Smooth muscle cell of the coronary artery (primary cell): ENCODE measurements around the gene ADGRE2. TPM values are rescaled to one million over a fixed set of nuclear protein-coding genes. Genes with fewer than 3 reads are reported as not detected.

Source experiments
- total RNA-seq: library from RNA; depleted of rRNA; stranded (reverse); fragments of >200 nt; gene quantifications from 2 replicates; pipeline ENCODE4 v1.2.3, GENCODE V29; 2014; ENCODE audit warnings: low replicate concordance

Gene ADGRE2
- under 0.01 and 0.35 TPM in 2 replicates for total RNA-seq

GRCh38 chr19:14778110-14778845 is at the start of gene ADGRE2:
TSS of gene ADGRE2 (minus strand) at chr19:14778560. CDS start at chr19:14776756, 1,804 bp downstream.

GRCh38 chr19:14689598-14690503 is 88.5 kb downstream of the ADGRE2 start, which contains the start of gene ZNF333:
TSS of gene ZNF333 (plus strand) at chr19:14690048. CDS start at chr19:14693492, 3,444 bp downstream.

Other genes starting within 250 kb of the ADGRE2 start
- 28.1 and 35.0 TPM in 2 replicates for gene TECR, start 249.0 kb downstream of the ADGRE2 start, total RNA-seq
- 224 and 415 TPM in 2 replicates for gene NDUFB7, start 206.5 kb downstream of the ADGRE2 start, total RNA-seq
- not detected in 2 replicates for gene CLEC17A, start 195.5 kb downstream of the ADGRE2 start, total RNA-seq
- gene ADGRE3, start 103.7 kb downstream of the ADGRE2 start, total RNA-seq, result not detected in 2 replicates
- gene ZNF333, start 88.5 kb downstream of the ADGRE2 start, total RNA-seq, result 15.0 and 20.1 TPM in 2 replicates
- gene OR7A5, start 56.6 kb upstream of the ADGRE2 start, total RNA-seq, result not detected in 2 replicates
- gene OR7C1, start 56.6 kb upstream of the ADGRE2 start, total RNA-seq, result not detected in 2 replicates
- gene OR7A10, start 70.4 kb upstream of the ADGRE2 start, total RNA-seq, result not detected in 2 replicates
- not detected in 2 replicates for gene OR7A17, start 107.6 kb upstream of the ADGRE2 start, total RNA-seq
- gene OR7C2, start 162.9 kb upstream of the ADGRE2 start, total RNA-seq, result not detected in 2 replicates
- gene SLC1A6, start 201.3 kb upstream of the ADGRE2 start, total RNA-seq, result not detected in 2 replicates